Globus pallidus (tissue), 1 donor: Measurements from ENCODE around the gene RAVER1.
"Not testable (repeated sequence)": the region's sequence is repeated elsewhere in the genome, so short reads cannot be mapped to it uniquely, and the experiment has no call there.

ENCODE experiments used
- DNase-seq: peaks from one replicate; pipeline ENCODE4 v3.0.0-alpha.2; 2015; ENCODE audit warnings: low spot score

RAVER1 gene

GRCh38 chr19:10290357-10290875 lies 42.9 kb downstream of the RAVER1 start:
- DNase-seq = no peak

DNA sequence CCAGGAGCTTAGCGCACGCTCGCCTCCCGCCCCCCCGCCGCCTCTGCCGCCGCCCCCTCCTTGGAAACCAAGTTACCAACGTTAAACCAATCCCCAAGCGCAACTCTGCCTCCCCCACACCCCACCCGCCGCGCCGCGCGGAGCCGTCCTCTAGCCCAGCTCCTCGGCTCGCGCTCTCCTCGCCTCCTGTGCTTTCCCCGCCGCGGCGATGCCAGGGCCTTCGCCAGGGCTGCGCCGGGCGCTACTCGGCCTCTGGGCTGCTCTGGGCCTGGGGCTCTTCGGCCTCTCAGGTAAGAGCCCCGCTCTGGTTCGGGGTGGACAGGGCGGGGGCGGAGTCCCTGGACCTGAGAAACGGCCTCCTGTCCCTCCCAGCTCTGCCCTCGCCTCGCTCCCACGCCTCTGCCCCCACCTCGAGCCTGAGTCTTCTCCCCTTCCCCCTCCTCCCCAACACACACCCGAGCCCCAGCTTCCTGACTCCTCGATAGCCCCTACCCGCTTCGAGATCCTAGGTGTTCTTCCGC lies 43.4 kb downstream of the RAVER1 start, which contains the start of gene ICAM5:
ICAM5 (plus strand) TSS at position 117 of the 521 bp plus-strand sequence; CDS start at position 209, 92 bp downstream.
- no peak for DNase-seq

GRCh38 chr19:10289167-10289835 lies 44.0 kb downstream of the RAVER1 start:
- DNase-seq = no peak

DNA sequence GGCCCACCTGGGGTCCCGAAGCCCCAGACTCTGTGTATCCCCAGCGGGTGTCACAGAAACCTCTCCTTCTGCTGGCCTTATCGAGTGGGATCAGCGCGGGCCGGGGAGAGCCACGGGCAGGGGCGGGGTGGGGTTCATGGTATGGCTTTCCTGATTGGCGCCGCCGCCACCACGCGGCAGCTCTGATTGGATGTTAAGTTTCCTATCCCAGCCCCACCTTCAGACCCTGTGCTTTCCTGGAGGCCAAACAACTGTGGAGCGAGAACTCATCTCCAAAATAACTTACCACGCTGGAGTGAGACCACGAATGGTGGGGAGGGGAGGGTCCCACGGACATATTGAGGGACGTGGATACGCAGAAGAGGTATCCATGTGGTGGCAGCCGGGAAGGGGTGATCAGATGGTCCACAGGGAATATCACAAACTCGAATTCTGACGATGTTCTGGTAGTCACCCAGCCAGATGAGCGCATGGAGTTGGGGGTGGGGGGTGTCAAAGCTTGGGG lies 44.6 kb downstream of the RAVER1 start:
- DNase-seq = no peak

GRCh38 chr19:10286803-10287737 lies 46.3 kb downstream of the RAVER1 start, which contains the start of gene ICAM4:
Gene ICAM4, plus strand, starts transcription at chr19:10286955. Its CDS starts 58 bp downstream, at chr19:10287013.
- no peak for DNase-seq

DNA sequence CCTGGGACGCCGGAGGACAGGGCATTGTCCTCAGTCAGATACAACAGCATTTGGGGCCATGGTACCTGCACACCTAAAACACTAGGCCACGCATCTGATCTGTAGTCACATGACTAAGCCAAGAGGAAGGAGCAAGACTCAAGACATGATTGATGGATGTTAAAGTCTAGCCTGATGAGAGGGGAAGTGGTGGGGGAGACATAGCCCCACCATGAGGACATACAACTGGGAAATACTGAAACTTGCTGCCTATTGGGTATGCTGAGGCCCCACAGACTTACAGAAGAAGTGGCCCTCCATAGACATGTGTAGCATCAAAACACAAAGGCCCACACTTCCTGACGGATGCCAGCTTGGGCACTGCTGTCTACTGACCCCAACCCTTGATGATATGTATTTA lies 47.9 kb downstream of the RAVER1 start:
- no peak for DNase-seq

- no peak for DNase-seq
These were observed 48.4 kb downstream of the RAVER1 start for GRCh38 chr19:10284960-10285278.

DNA sequence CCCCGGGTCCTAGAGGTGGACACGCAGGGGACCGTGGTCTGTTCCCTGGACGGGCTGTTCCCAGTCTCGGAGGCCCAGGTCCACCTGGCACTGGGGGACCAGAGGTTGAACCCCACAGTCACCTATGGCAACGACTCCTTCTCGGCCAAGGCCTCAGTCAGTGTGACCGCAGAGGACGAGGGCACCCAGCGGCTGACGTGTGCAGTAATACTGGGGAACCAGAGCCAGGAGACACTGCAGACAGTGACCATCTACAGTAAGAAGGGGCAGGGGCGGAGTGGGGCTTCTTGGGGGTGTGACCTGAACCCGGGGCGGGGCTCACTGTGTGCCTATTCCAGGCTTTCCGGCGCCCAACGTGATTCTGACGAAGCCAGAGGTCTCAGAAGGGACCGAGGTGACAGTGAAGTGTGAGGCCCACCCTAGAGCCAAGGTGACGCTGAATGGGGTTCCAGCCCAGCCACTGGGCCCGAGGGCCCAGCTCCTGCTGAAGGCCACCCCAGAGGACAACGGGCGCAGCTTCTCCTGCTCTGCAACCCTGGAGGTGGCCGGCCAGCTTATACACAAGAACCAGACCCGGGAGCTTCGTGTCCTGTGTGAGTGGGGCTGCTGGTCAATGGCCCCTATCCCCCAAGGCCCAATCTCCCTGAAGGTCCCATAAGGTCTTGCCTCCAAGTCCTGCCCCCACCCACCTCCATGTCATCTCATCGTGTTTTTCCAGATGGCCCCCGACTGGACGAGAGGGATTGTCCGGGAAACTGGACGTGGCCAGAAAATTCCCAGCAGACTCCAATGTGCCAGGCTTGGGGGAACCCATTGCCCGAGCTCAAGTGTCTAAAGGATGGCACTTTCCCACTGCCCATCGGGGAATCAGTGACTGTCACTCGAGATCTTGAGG lies 49.0 kb downstream of the RAVER1 start:
- DNase-seq = no peak

- DNase-seq = no peak
These were observed 49.8 kb downstream of the RAVER1 start for GRCh38 chr19:10283301-10284064.

GRCh38 chr19:10282043-10282442 lies 51.3 kb downstream of the RAVER1 start:
- not testable (repeated sequence) for DNase-seq

DNA sequence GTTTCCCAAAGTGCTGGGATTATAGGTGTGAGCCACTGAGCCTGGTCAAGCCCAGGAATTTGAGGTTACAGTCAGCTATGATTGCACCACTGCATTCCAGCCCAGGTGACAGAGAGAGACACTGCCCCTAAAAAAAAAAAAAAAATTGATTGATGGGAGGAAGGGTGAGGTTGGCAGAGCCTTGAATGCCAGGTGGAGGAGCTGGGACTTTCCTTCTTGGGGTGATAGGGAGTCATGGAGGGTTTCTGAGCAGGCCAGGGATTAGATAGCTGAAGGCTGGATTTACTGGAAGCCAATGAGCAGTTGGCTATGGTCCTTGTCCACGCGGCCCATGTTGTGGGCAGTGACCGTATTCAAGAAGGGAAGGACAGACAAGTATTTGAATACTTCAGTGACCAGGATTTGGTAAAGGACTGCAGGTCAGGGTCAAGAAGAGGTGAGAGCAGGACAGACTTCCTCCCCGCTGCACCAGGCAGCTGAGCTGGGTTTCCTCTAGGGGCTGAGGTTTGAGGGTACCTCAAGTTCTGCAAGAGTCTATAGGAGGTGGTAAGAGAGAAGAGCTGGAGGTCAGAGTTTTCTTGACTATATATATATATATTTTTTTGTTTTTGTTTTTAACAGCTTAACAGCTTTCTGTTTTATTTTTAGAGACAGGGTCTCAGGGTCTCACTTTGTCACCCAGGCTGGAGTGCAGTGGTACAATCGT lies 53.4 kb downstream of the RAVER1 start:
- no peak for DNase-seq

DNA sequence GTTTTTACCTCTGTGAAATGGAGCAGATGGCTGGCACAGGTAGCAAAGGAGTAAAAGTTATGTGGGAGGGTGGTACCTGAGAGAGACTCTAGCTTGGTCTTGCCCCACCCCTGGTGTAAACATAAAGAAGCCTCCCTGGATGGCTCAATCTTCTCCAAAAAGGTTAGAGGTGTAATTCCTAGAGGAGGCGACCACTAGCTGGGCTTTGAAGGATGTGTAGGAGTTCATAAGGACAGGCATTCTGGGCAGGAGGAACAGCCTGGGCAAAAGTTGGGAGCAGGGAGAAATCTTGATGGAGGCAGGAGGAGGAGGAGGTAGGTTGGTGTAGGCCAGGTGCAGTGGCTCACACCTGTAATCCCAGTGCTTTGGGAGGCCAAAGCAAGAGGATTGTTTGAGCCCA lies 54.4 kb downstream of the RAVER1 start:
- DNase-seq = no peak

DNA sequence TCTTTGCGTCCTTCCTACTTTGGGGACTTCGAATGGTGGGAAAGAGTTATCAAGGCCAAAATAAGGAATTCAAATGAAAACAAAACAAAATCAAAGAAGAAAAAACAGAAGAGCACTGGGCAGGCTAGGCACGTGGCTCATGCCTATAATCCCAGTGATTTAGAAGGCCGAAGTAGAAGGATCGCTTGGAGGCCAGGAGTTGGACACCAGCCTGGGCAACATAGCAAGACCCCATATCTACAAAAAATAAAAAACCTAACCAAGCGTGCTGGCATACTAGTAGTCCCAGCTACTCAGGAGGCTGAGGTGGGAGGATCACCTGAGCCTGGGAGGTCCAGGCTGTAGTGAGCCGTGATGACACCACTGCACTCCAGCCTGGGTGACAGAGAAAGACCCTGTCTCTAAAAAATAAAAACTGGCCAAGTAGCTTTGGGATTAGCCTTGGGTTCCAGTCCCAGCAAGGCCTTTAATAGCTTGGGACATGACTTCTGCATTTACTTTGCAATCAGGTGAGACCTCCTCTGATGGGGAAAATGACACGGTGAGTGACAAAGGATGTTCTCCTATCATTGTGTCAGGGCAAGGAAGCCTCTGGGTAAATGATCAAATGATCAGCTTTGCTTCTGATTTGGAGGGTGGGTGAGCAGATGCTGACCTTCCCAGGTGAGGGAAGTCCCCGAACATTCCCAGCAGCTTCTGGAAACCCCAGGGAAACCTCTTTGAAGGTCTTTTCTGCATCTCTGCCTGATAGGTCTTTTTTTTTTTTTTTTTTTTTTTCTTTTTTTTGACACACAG lies 55.3 kb downstream of the RAVER1 start:
- DNase-seq = no peak

DNA sequence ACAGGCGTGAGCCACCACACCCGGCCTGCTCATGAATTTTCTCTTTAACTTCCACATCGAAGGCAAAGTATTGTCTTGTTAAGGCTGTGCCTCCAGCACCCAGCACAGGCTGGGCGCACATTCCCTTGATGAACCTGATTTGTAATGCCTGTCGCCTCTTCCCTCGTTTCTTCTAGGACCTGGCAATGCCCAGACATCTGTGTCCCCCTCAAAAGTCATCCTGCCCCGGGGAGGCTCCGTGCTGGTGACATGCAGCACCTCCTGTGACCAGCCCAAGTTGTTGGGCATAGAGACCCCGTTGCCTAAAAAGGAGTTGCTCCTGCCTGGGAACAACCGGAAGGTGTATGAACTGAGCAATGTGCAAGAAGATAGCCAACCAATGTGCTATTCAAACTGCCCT lies 58.7 kb downstream of the RAVER1 start:
- DNase-seq = no peak

DNA sequence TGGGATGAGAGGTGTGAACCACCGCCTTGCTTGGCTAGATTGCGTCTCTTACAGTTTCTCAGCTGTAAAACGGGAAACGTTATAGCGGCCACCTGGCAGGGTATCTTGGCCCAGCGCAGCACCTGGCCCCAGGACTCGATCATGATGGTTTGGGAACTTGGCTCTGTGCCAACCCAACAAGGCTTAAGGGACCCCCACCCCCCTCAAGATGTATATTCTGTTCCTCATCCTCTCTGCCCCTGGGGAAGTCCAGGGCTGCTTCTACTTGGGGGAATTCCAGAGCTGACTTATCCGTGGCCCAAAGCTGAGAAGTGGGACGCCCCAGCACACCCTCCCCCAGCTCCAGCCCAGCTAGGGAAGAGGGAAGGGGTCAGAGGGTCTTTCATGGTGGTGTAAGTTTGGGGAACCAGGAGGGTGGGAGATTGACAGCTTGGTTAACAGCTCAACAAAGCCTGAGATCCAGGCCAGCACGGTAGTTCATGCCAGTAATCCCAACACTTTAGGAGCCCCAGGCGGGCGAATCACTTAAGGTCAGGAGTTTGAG lies 61.7 kb downstream of the RAVER1 start:
- no peak for DNase-seq

GRCh38 chr19:10270616-10271394 lies 62.5 kb downstream of the RAVER1 start, which contains the start of gene ICAM1:
Gene ICAM1, plus strand, starts transcription at chr19:10271120. Its CDS starts 40 bp downstream, at chr19:10271160.
- no peak for DNase-seq

DNA sequence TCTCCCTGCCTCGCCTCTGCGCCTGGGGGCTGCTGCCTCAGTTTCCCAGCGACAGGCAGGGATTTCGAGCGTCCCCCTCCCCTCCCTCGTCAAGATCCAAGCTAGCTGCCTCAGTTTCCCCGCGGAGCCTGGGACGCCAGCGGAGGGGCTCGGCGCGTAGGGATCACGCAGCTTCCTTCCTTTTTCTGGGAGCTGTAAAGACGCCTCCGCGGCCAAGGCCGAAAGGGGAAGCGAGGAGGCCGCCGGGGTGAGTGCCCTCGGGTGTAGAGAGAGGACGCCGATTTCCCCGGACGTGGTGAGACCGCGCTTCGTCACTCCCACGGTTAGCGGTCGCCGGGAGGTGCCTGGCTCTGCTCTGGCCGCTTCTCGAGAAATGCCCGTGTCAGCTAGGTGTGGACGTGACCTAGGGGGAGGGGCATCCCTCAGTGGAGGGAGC lies 63.1 kb downstream of the RAVER1 start:
- DNase-seq = no peak
